Prostate gland (tissue), 2 donors: ENCODE measurements around the gene LGALS8. TPM values are rescaled to one million over a fixed set of nuclear protein-coding genes. Genes with fewer than 3 reads are reported as not detected.

Experiments used
- DNase-seq: peaks from one replicate; pipeline ENCODE4 v3.0.0-alpha.2; 2019; ENCODE audit warnings: low spot score
- H3K27ac ChIP-seq, 2 donors: fragments of 200-600 bp; sonication (generic); 2 replicates each; pipeline ENCODE4 v1.5.1; 2017 to 2019
- H3K27me3 ChIP-seq: fragments of 200-600 bp; sonication (generic); replicated peaks from 2 replicates; pipeline ENCODE4 v1.5.1; 2019; ENCODE audit not compliant: insufficient read depth
- H3K36me3 ChIP-seq, 2 donors: fragments of 200-600 bp; sonication (generic); 1 replicate in 1 of 2; 2 replicates in 1 of 2; pipeline versions ENCODE4 v1.5.1 to v1.8.1; 2017 to 2019
- H3K4me1 ChIP-seq: fragments of 200-600 bp; sonication (generic); replicated peaks from 2 replicates; pipeline ENCODE4 v1.5.1; 2019
- H3K4me3 ChIP-seq, 2 donors: fragments of 200-600 bp; sonication (generic); 2 replicates each; pipeline ENCODE4 v1.5.1; 2017 to 2019
- H3K9me3 ChIP-seq: fragments of 200-600 bp; sonication (generic); 2 replicates; pipeline ENCODE4 v1.5.1; 2017
- POLR2A ChIP-seq: fragments of 450-650 bp; IDR thresholded peaks from one replicate; pipeline ENCODE4 v1.6.1; 2016; ENCODE audit warnings: antibody characterized with exemption, mild to moderate bottlenecking
- POLR2AphosphoS5 ChIP-seq: sonication (generic); formaldehyde crosslinking; IDR thresholded peaks from one replicate; pipeline ENCODE4 v1.6.1; 2017; ENCODE audit warnings: antibody characterized with exemption
- WGBS: methylation state at CpG from one replicate; pipeline ENCODE4 v1.1.5; 2018; 5-methylcytosine and 5-hydroxymethylcytosine counted together
- intact Hi-C: fragments of 100-400 bp; cut with DNase I; formaldehyde crosslinking; loops from one replicate; pipeline ENCODE4 v1.14.2; 2022
- total RNA-seq, 2 donors: library from RNA; depleted of rRNA; stranded (reverse); fragments of >200 nt; gene quantifications; one replicate each; pipeline ENCODE4 v1.1.0, GENCODE V29; 2016
- TF ChIP-seq, protein P1 (sequence below), 4 experiments: fragments of 200-600 bp in 2 of 4; fragments of 450-650 bp in 2 of 4; sonication (generic) in 2 of 4; IDR thresholded peaks; 1 replicate in 3 of 4; 2 replicates in 1 of 4; pipeline ENCODE4 v1.5.1; 2016 to 2019; ENCODE audit warnings: antibody characterized with exemption in 4 of 4, mild to moderate bottlenecking in 2 of 4, moderate library complexity in 2 of 4

Gene LGALS8
- total RNA-seq, 2 donors from 2014 or later: 86.0 to 119 TPM

DNA sequence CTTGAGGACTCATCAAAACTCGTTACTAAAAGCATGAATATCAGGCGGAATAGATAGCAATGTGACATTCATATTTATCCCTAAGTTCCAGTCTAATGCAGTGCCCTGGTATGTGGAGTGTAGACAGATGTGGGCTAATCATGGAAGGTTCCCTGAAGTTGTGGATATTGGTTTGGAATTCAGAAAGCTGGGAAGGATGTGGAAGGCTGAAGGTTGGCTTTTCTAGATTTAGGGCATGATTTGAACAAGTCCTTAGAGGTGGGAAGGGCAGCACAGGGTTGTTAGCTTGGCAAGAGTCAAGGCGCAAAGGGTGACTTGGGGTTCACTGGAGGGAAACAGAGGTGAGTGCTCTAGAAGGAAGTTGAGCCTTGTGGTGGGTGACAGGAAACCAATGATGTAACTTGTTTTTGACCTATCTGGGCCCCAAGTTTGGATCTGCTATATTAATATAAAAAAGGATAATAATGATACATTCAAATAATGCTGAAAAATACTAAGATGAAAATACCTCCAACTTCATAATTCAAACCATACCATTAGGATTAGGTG lies 21.9 kb downstream of the LGALS8 start:
- no peaks in the 10 kb centered on the region for H3K4me1 ChIP-seq
- peaks cover 12 to 23% of the 10 kb centered on the region in 2 donors for H3K36me3 ChIP-seq
- 82% methylated on average over 3 of the region's 3 CpGs for WGBS
- intact Hi-C loops: no loop called here
- no peak overlapping the region for H3K4me3 ChIP-seq
- H3K27ac ChIP-seq: no peak overlapping the region
- TF ChIP-seq, protein P1, sequence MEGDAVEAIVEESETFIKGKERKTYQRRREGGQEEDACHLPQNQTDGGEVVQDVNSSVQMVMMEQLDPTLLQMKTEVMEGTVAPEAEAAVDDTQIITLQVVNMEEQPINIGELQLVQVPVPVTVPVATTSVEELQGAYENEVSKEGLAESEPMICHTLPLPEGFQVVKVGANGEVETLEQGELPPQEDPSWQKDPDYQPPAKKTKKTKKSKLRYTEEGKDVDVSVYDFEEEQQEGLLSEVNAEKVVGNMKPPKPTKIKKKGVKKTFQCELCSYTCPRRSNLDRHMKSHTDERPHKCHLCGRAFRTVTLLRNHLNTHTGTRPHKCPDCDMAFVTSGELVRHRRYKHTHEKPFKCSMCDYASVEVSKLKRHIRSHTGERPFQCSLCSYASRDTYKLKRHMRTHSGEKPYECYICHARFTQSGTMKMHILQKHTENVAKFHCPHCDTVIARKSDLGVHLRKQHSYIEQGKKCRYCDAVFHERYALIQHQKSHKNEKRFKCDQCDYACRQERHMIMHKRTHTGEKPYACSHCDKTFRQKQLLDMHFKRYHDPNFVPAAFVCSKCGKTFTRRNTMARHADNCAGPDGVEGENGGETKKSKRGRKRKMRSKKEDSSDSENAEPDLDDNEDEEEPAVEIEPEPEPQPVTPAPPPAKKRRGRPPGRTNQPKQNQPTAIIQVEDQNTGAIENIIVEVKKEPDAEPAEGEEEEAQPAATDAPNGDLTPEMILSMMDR (IDR thresholded peaks at IDR 0.05): no peak
- TF ChIP-seq POLR2AphosphoS5: no peak
- no peaks in the 10 kb centered on the region for H3K9me3 ChIP-seq
- no peak for DNase-seq
- H3K27me3 ChIP-seq: no peaks in the 10 kb centered on the region

DNA sequence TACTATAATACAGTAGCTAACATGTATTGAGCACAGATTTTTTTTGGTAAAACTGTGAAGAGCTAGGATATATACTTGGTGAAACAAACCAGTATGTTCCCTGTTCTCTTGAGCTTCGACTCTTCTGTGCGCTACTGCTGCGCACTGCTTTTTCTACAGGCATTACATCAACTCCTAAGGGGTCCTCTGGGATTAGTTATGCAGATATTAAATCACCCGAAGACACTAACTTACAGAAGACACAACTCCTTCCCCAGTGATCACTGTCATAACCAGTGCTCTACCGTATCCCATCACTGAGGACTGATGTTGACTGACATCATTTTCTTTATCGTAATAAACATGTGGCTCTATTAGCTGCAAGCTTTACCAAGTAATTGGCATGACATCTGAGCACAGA lies 24.7 kb downstream of the LGALS8 start:
- no peak overlapping the region for H3K27ac ChIP-seq
- no peaks in the 10 kb centered on the region for H3K27me3 ChIP-seq
- WGBS: 74% methylated on average over 6 of the region's 6 CpGs
- no peak for DNase-seq
- H3K4me1 ChIP-seq: no peaks in the 10 kb centered on the region
- H3K36me3 ChIP-seq: peaks cover 9 to 17% of the 10 kb centered on the region in 2 donors
- H3K4me3 ChIP-seq: no peak overlapping the region
- intact Hi-C loops: no loop called here
- no peaks in the 10 kb centered on the region for H3K9me3 ChIP-seq
- TF ChIP-seq, protein P1 (IDR thresholded peaks at IDR 0.05): no peak
- TF ChIP-seq POLR2A (no peak), POLR2AphosphoS5 (no peak)

DNA sequence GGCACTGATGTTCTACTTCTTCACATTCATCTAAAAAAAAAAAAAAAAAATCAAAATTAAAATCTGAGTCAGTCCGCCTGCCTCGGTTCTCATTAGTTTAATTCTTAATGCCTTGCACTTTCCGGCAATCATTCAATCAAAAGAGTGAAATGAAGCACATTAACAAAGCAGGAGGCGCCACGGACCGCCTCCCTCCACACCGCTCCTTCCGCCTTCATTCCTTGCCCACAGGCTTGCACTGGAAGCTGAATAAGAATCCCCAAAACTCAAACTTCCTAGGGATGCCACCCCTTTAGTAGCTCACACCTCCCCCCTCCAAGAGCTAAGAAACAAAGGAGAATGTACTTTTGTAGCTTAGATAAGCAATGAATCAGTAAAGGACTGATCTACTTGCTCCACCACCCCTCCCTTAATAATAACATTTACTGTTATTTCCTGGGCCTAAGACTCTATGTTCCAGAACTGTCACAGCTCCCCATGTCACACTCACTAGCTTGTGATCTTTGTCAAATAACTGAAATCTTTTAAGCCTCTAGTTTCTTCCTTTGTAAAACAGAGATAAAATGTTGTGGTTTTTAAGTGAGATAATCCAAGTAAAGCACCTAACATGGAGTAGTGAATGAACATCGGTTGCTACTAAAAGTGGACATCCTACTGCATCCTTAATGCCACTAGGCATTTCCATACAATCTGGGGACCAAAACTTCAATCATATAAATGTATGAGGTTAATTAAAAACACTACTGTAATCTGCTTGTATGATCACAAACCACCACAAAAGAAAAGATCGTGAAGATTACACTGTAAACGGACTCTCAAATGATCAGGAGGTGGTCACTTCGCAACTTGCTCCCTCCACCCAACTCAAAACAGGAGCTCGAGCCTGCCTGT lies 27.4 kb downstream of the LGALS8 start:
- Histone ChIP-seq H3K9me3 (no peaks in the 10 kb centered on the region), H3K4me1 (no peaks in the 10 kb centered on the region), H3K36me3 (peaks cover 12 to 19% of the 10 kb centered on the region in 2 donors), H3K4me3 (no peak overlapping the region), H3K27me3 (no peaks in the 10 kb centered on the region), H3K27ac (no peak overlapping the region)
- no peak for DNase-seq
- intact Hi-C loops: no loop called here
- TF ChIP-seq POLR2A (no peak), POLR2AphosphoS5 (no peak)
- TF ChIP-seq, protein P1 (IDR thresholded peaks at IDR 0.05): no peak
- WGBS: 74% methylated on average over 13 of the region's 13 CpGs

DNA sequence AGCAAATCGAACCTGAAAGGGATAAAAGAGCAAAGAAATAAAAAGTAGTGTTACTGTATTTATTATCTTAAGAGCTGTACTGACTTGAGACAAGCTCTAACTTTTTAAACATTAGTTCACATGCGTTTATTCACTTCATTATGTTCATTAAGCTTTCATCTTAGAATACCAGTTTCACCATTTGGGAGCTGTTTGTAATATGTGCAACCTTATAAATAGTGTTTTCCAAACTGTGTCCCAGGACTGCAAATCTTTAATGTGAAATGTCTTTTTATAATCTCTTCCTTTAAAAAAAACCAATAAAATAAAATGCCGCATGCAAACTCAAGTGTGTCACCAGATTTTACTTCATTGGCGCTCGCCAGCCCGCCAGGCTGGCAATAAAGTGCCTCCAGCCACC lies 28.3 kb downstream of the LGALS8 start:
- DNase-seq: no peak
- TF ChIP-seq, protein P1 (IDR thresholded peaks at IDR 0.05): no peak
- TF ChIP-seq POLR2AphosphoS5 (no peak), POLR2A (no peak)
- Histone ChIP-seq H3K4me3 (no peak overlapping the region), H3K9me3 (no peaks in the 10 kb centered on the region), H3K27me3 (no peaks in the 10 kb centered on the region), H3K36me3 (peaks cover 12 to 19% of the 10 kb centered on the region in 2 donors), H3K4me1 (no peaks in the 10 kb centered on the region), H3K27ac (no peak overlapping the region)
- intact Hi-C loops: no loop called here
- WGBS: 80% methylated on average over 6 of the region's 6 CpGs
